HCT116 (cell line): Measurements from ENCODE around the gene MLH1. TPM values are rescaled to one million over a fixed set of nuclear protein-coding genes. Genes with fewer than 3 reads are reported as not detected.

Experiments
- ATAC-seq: fragments of 200-7000 bp; cut with Tn5 transposase; 2 replicates; pipeline ENCODE4 v1.9.1; 2020; ENCODE audit warnings: mild to moderate bottlenecking, moderate library complexity
- BruUV-seq: library from RNA; stranded (reverse); fragments of 400-500 nt; replicated peaks from 2 replicates; lab custom pipeline; 2021; lab: Mats Ljungman, UMichigan
- CTCF ChIA-PET: fragments of 300-600 bp; sonication (Branson Sonifier 250); formaldehyde crosslinking; loops from one replicate; lab custom pipeline; 2021; ENCODE audit warnings: antibody characterized with exemption; lab: Charles Lee
- POLR2A ChIA-PET: fragments of 300-600, 350-600 bp; sonication (Branson Sonifier 250); formaldehyde crosslinking; loops from one replicate; lab custom pipeline; 2021; ENCODE audit warnings: antibody characterized with exemption; lab: Charles Lee
- RAD21 ChIA-PET, 2 experiments: fragments of 300-600 bp; sonication (Branson Sonifier 250); formaldehyde crosslinking; loops; one replicate each; lab custom pipeline; 2023; ENCODE audit warnings: low total read pairs in 2 of 2; ENCODE audit not compliant: uncharacterized antibody in 2 of 2, unreplicated experiment in 2 of 2, low non-redundant PET in 1 of 2; lab: Charles Lee
- DNase-seq: peaks from one replicate; pipeline ENCODE4 v3.0.0-alpha.2; 2010; ENCODE audit warnings: low read depth, low spot score
- H2AFZ ChIP-seq: fragments of 200-600 bp; shearing (Covaris generic), sonication (generic); 2 replicates; pipeline ENCODE4 v1.6.1; 2017; ENCODE audit warnings: low read depth, mixed run types, mixed read lengths, antibody characterized with exemption, low read length; ENCODE audit not compliant: poor library complexity, severe bottlenecking
- H3K27ac ChIP-seq: 2 replicates; pipeline ENCODE4 v1.5.1; 2012; ENCODE audit warnings: low read depth, low read length
- H3K27me3 ChIP-seq: fragments of 200-600 bp; sonication (generic); 2 replicates; pipeline ENCODE4 v1.6.1; 2016; ENCODE audit warnings: mixed run types, low read length, mixed read lengths; ENCODE audit not compliant: insufficient read depth
- H3K36me3 ChIP-seq, 2 experiments: fragments of 200-500 bp in 1 of 2; fragments of 200-600 bp in 1 of 2; sonication (Bioruptor generic) in 1 of 2; sonication (generic) in 1 of 2; 2 replicates each; pipeline versions ENCODE4 v1.5.1 to v1.6.1; 2014 to 2016; ENCODE audit warnings: low read length in 2 of 2, inconsistent platforms in 1 of 2, mixed read lengths in 1 of 2, mixed run types in 1 of 2; ENCODE audit not compliant: insufficient read depth in 2 of 2, control insufficient read depth in 1 of 2
- H3K4me1 ChIP-seq, 2 experiments: fragments of 200-600 bp in 1 of 2; sonication (generic) in 1 of 2; 2 replicates each; pipeline versions ENCODE4 v1.5.1 to v1.6.1; 2012 to 2017; ENCODE audit warnings: low read length in 2 of 2, inconsistent platforms in 1 of 2, mild to moderate bottlenecking in 1 of 2, mixed read lengths in 1 of 2, mixed run types in 1 of 2, moderate library complexity in 1 of 2; ENCODE audit not compliant: insufficient read depth in 2 of 2, control insufficient read depth in 1 of 2
- H3K4me2 ChIP-seq: fragments of 200-600 bp; sonication (generic); 2 replicates; pipeline ENCODE4 v1.6.1; 2017; ENCODE audit warnings: mixed run types, low read length, mixed read lengths
- H3K4me3 ChIP-seq, 2 experiments: fragments of 200-600 bp in 1 of 2; sonication (generic) in 1 of 2; replicated peaks in 1 of 2; 2 replicates each; pipeline ENCODE4 v1.5.1; 2011 to 2016; ENCODE audit warnings: low read length in 2 of 2, control low read depth in 1 of 2, low read depth in 1 of 2, mild to moderate bottlenecking in 1 of 2, mixed read lengths in 1 of 2, mixed run types in 1 of 2
- H3K79me2 ChIP-seq: fragments of 200-600 bp; sonication (generic); 2 replicates; pipeline ENCODE4 v1.6.1; 2017; ENCODE audit warnings: mild to moderate bottlenecking, mixed run types, low read length, moderate library complexity, mixed read lengths; ENCODE audit not compliant: insufficient read depth
- H3K9ac ChIP-seq: fragments of 200-600 bp; sonication (generic); 2 replicates; pipeline ENCODE4 v1.6.1; 2016; ENCODE audit warnings: low read length, mixed read lengths
- H3K9me2 ChIP-seq: fragments of 200-600 bp; sonication (generic), shearing (Covaris generic); 2 replicates; pipeline ENCODE4 v1.6.1; 2017; ENCODE audit warnings: mixed run types, mild to moderate bottlenecking, moderate library complexity; ENCODE audit not compliant: insufficient read depth
- H3K9me3 ChIP-seq, 2 experiments: fragments of 200-500 bp in 1 of 2; fragments of 200-600 bp in 1 of 2; sonication (Bioruptor generic) in 1 of 2; sonication (generic) in 1 of 2; 2 replicates each; pipeline ENCODE4 v1.6.1; 2014 to 2017; ENCODE audit warnings: low read length in 2 of 2, mixed read lengths in 2 of 2, inconsistent platforms in 1 of 2, low read depth in 1 of 2, mild to moderate bottlenecking in 1 of 2, mixed run types in 1 of 2, moderate library complexity in 1 of 2; ENCODE audit not compliant: control insufficient read depth in 1 of 2, insufficient read depth in 1 of 2
- H4K20me1 ChIP-seq: fragments of 200-600 bp; sonication (generic), shearing (Covaris generic); 2 replicates; pipeline ENCODE4 v1.6.1; 2017; ENCODE audit warnings: mixed run types, mild to moderate bottlenecking, moderate library complexity; ENCODE audit not compliant: insufficient read depth
- CEBPB ChIP-seq: IDR thresholded peaks from 2 replicates; pipeline ENCODE4 v1.6.1; 2012; ENCODE audit warnings: low read depth
- EGR1 ChIP-seq: IDR thresholded peaks from 2 replicates; pipeline ENCODE4 v1.6.1; 2012; ENCODE audit warnings: low read depth
- EZH2 ChIP-seq: fragments of 200-600 bp; sonication (generic); IDR thresholded peaks from 2 replicates; pipeline ENCODE4 v1.6.1; 2017; ENCODE audit warnings: antibody characterized with exemption, mixed run types
- EZH2phosphoT487 ChIP-seq: fragments of 200-600 bp; IDR thresholded peaks from 2 replicates; pipeline ENCODE4 v1.6.1; 2018; ENCODE audit warnings: antibody characterized with exemption, borderline replicate concordance
- POLR2A ChIP-seq: IDR thresholded peaks from 2 replicates; pipeline ENCODE4 v1.7.0; 2011; ENCODE audit warnings: borderline replicate concordance; ENCODE audit not compliant: insufficient read depth, insufficient read length; ENCODE audit errors: extremely low read depth
- POLR2AphosphoS5 ChIP-seq: IDR thresholded peaks from 2 replicates; pipeline ENCODE4 v1.6.1; 2011; ENCODE audit warnings: mild to moderate bottlenecking, low read depth, low read length, moderate library complexity
- SIN3A ChIP-seq: IDR thresholded peaks from 2 replicates; pipeline ENCODE4 v1.6.1; 2012; ENCODE audit warnings: low read depth
- SP1 ChIP-seq: IDR thresholded peaks from 2 replicates; pipeline ENCODE4 v1.6.1; 2012; ENCODE audit warnings: low read depth
- SRF ChIP-seq: IDR thresholded peaks from 2 replicates; pipeline ENCODE4 v1.6.1; 2012; ENCODE audit warnings: low read depth
- TCF7L2 ChIP-seq: IDR thresholded peaks from 2 replicates; pipeline ENCODE4 v1.7.0; 2011; ENCODE audit warnings: borderline replicate concordance, inconsistent platforms; ENCODE audit not compliant: insufficient read depth, insufficient read length; ENCODE audit errors: extremely low read depth
- YY1 ChIP-seq: IDR thresholded peaks from 2 replicates; pipeline ENCODE4 v1.6.1; 2011; ENCODE audit warnings: low read length, low read depth, moderate library complexity, mild to moderate bottlenecking; ENCODE audit not compliant: insufficient replicate concordance; ENCODE audit errors: extremely low read depth
- ZFX ChIP-seq: fragments of 450-650 bp; IDR thresholded peaks from 2 replicates; pipeline ENCODE4 v1.6.1; 2017
- intact Hi-C: fragments of 100-400 bp; cut with micrococcal nuclease; formaldehyde crosslinking; loops from 2 replicates; pipeline ENCODE4 v1.10.0; 2022
- total RNA-seq: library from RNA; stranded (reverse); gene quantifications from one replicate; pipeline ENCODE4 v1.2.1, GENCODE V29; 2021; ENCODE audit not compliant: unreplicated experiment
- TF ChIP-seq, protein P1 (sequence below): IDR thresholded peaks from 2 replicates; pipeline ENCODE4 v1.6.1; 2011; ENCODE audit warnings: mild to moderate bottlenecking, low read length, moderate library complexity; ENCODE audit not compliant: insufficient replicate concordance; ENCODE audit errors: extremely low read depth
- TF ChIP-seq, protein P2 (sequence below): IDR thresholded peaks from 2 replicates; pipeline ENCODE4 v1.6.1; 2012
- TF ChIP-seq, protein P3 (sequence below): IDR thresholded peaks from 2 replicates; pipeline ENCODE4 v1.6.1; 2012; ENCODE audit warnings: low read depth
- TF ChIP-seq, protein P4 (sequence below): IDR thresholded peaks from 2 replicates; pipeline ENCODE4 v1.6.1; 2012
- TF ChIP-seq, protein P5 (sequence below), 3 experiments: fragments of 200-600 bp in 1 of 3; sonication (generic) in 1 of 3; IDR thresholded peaks in 2 of 3; conservative IDR thresholded peaks in 1 of 3; 2 replicates each; pipeline ENCODE4 v1.5.1; 2012 to 2017; ENCODE audit warnings: low read depth in 2 of 3, low read length in 2 of 3, antibody characterized with exemption in 1 of 3, borderline replicate concordance in 1 of 3, control low read depth in 1 of 3, mild to moderate bottlenecking in 1 of 3, mixed read lengths in 1 of 3, mixed run types in 1 of 3, moderate library complexity in 1 of 3; ENCODE audit not compliant: insufficient read depth in 1 of 3

Gene MLH1
- total RNA-seq, 1 experiment from 2014 or later, result 9.6 TPM

DNA sequence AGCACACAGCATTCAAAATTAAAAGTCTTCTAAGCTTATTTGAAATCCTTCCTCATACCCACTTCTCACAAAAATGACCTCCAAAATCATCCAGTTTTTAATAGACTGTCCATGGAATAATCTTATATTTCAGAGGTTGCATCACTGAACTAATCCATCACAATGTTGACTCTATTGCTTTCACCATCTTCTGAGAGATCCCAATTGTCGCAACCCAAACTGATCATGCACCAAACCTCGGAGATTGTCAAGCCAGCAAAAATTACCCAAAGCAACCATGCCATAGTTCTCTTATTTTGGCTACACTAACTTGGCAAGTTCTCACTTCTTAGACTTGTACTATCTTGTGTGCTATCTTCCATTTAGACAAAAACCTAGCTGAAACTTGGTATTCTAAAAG lies 105.6 kb downstream of the MLH1 start:
- intact Hi-C loops, result no loop called here
- Histone ChIP-seq H3K27me3 (no peaks in the 10 kb centered on the region), H4K20me1 (no peaks in the 10 kb centered on the region), H3K27ac (no peak overlapping the region), H3K36me3 (no peaks in the 10 kb centered on the region), H3K9me3 (no peaks in the 10 kb centered on the region), H3K4me3 (no peak overlapping the region), H2AFZ (no peak overlapping the region), H3K4me2 (no peak overlapping the region), H3K9ac (no peak overlapping the region), H3K79me2 (no peaks in the 10 kb centered on the region; the same call in 1 of the 2 replicates), H3K9me2 (no peaks in the 10 kb centered on the region)
- ChIA-PET RAD21 (no interaction called here), CTCF (no interaction called here)
- BruUV-seq, result no TSS peak
- ATAC-seq, result no peak
- no peak for DNase-seq
- no peak for TF ChIP-seq EZH2
- no peak for TF ChIP-seq POLR2AphosphoS5
- TF ChIP-seq ZFX, result no peak
- TF ChIP-seq SP1, result no peak
- no peak for TF ChIP-seq SIN3A
- TF ChIP-seq, protein P1, sequence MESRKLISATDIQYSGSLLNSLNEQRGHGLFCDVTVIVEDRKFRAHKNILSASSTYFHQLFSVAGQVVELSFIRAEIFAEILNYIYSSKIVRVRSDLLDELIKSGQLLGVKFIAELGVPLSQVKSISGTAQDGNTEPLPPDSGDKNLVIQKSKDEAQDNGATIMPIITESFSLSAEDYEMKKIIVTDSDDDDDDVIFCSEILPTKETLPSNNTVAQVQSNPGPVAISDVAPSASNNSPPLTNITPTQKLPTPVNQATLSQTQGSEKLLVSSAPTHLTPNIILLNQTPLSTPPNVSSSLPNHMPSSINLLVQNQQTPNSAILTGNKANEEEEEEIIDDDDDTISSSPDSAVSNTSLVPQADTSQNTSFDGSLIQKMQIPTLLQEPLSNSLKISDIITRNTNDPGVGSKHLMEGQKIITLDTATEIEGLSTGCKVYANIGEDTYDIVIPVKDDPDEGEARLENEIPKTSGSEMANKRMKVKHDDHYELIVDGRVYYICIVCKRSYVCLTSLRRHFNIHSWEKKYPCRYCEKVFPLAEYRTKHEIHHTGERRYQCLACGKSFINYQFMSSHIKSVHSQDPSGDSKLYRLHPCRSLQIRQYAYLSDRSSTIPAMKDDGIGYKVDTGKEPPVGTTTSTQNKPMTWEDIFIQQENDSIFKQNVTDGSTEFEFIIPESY, result no peak
- TF ChIP-seq, protein P2, sequence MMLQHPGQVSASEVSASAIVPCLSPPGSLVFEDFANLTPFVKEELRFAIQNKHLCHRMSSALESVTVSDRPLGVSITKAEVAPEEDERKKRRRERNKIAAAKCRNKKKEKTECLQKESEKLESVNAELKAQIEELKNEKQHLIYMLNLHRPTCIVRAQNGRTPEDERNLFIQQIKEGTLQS, result no peak
- TF ChIP-seq EGR1, result no peak
- TF ChIP-seq, protein P3, sequence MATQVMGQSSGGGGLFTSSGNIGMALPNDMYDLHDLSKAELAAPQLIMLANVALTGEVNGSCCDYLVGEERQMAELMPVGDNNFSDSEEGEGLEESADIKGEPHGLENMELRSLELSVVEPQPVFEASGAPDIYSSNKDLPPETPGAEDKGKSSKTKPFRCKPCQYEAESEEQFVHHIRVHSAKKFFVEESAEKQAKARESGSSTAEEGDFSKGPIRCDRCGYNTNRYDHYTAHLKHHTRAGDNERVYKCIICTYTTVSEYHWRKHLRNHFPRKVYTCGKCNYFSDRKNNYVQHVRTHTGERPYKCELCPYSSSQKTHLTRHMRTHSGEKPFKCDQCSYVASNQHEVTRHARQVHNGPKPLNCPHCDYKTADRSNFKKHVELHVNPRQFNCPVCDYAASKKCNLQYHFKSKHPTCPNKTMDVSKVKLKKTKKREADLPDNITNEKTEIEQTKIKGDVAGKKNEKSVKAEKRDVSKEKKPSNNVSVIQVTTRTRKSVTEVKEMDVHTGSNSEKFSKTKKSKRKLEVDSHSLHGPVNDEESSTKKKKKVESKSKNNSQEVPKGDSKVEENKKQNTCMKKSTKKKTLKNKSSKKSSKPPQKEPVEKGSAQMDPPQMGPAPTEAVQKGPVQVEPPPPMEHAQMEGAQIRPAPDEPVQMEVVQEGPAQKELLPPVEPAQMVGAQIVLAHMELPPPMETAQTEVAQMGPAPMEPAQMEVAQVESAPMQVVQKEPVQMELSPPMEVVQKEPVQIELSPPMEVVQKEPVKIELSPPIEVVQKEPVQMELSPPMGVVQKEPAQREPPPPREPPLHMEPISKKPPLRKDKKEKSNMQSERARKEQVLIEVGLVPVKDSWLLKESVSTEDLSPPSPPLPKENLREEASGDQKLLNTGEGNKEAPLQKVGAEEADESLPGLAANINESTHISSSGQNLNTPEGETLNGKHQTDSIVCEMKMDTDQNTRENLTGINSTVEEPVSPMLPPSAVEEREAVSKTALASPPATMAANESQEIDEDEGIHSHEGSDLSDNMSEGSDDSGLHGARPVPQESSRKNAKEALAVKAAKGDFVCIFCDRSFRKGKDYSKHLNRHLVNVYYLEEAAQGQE, result no peak
- no peak for TF ChIP-seq SRF
- TF ChIP-seq, protein P4, sequence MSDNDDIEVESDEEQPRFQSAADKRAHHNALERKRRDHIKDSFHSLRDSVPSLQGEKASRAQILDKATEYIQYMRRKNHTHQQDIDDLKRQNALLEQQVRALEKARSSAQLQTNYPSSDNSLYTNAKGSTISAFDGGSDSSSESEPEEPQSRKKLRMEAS, result no peak
- TF ChIP-seq YY1, result no peak
- no peak for TF ChIP-seq EZH2phosphoT487
- TF ChIP-seq, protein P5, sequence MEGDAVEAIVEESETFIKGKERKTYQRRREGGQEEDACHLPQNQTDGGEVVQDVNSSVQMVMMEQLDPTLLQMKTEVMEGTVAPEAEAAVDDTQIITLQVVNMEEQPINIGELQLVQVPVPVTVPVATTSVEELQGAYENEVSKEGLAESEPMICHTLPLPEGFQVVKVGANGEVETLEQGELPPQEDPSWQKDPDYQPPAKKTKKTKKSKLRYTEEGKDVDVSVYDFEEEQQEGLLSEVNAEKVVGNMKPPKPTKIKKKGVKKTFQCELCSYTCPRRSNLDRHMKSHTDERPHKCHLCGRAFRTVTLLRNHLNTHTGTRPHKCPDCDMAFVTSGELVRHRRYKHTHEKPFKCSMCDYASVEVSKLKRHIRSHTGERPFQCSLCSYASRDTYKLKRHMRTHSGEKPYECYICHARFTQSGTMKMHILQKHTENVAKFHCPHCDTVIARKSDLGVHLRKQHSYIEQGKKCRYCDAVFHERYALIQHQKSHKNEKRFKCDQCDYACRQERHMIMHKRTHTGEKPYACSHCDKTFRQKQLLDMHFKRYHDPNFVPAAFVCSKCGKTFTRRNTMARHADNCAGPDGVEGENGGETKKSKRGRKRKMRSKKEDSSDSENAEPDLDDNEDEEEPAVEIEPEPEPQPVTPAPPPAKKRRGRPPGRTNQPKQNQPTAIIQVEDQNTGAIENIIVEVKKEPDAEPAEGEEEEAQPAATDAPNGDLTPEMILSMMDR (IDR thresholded peaks at IDR 0.05 in 2 of 3, conservative IDR thresholded peaks at IDR 0.05 in 1 of 3; ENCODE audit: borderline replicate concordance in 1 of 3, insufficient read depth in 1 of 3, low read depth in 2 of 3, low read length in 2 of 3), result no peak
- no peak for TF ChIP-seq POLR2A
- no peak for TF ChIP-seq TCF7L2
- no peak for TF ChIP-seq CEBPB
- TF ChIP-seq, all 23 proteins: peak for 0
- no peaks in the 10 kb centered on the region; a peak in 1 of 4 replicates for H3K4me1 ChIP-seq
- POLR2A ChIA-PET, result no interaction called here
